ENCODE measurements around the gene PTPRK. TPM values are rescaled to one million over a fixed set of nuclear protein-coding genes. Genes with fewer than 3 reads are reported as not detected.

The PTPRK gene
- polyA plus RNA-seq, 1 donor (not counting 4 experiments of a cell fraction or from before 2014, with no cell fraction given): 52.7 TPM

DNA sequence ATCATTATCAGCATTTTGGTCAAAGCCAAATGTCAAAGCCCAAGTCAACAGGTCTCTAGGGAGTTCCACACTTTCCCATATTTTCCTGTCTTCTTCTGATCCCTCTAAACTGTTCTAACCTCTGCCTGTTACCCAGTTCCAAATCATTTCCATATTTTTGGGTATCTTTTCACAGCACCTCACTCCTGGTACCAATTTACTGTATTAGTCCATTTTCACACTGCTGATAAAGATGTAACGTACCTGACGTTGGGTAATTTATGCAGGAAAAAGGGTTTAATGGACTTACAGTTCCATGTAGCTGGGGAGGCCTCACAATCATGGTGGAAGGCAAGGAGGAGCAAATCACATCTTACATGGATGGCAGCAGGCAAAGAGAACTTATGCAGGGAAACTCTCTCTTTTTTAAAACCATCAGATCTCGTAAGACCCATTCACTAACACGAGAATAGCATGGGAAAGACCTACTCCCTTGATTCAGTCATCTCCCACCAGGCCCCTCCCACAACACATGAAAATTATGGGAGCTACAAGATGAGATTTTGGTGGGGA, 143.4 kb downstream of the PTPRK start:
- H4K20me1 ChIP-seq (ENCODE audit: control insufficient read depth, extremely low read depth, insufficient read depth, low read length): no peaks in the 10 kb centered on the region
- H3K4me1 ChIP-seq (ENCODE audit: control insufficient read depth, extremely low read depth, insufficient read depth, low read length): no peaks in the 10 kb centered on the region
- DNase-seq (ENCODE audit: low read depth, low spot score): no peak
- no peak overlapping the region for H2AFZ ChIP-seq (ENCODE audit: control insufficient read depth, low read length)
- TF ChIP-seq, protein P1, sequence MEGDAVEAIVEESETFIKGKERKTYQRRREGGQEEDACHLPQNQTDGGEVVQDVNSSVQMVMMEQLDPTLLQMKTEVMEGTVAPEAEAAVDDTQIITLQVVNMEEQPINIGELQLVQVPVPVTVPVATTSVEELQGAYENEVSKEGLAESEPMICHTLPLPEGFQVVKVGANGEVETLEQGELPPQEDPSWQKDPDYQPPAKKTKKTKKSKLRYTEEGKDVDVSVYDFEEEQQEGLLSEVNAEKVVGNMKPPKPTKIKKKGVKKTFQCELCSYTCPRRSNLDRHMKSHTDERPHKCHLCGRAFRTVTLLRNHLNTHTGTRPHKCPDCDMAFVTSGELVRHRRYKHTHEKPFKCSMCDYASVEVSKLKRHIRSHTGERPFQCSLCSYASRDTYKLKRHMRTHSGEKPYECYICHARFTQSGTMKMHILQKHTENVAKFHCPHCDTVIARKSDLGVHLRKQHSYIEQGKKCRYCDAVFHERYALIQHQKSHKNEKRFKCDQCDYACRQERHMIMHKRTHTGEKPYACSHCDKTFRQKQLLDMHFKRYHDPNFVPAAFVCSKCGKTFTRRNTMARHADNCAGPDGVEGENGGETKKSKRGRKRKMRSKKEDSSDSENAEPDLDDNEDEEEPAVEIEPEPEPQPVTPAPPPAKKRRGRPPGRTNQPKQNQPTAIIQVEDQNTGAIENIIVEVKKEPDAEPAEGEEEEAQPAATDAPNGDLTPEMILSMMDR (optimal IDR thresholded peaks at IDR 0.05 in 1 of 3, IDR thresholded peaks at IDR 0.05 in 1 of 3, conservative IDR thresholded peaks at IDR 0.05 in 1 of 3; ENCODE audit: extremely low read depth in 1 of 3, insufficient read depth in 2 of 3, low read length in 3 of 3): no peak
- no peak for TF ChIP-seq EZH2 (IDR thresholded peaks at IDR 0.05; ENCODE audit: low read length)
- H3K9me1 ChIP-seq (ENCODE audit: control insufficient read depth, extremely low read depth, insufficient read depth, low read length): no peaks in the 10 kb centered on the region
- FAIRE-seq: no peak
- no peak overlapping the region for H3K4me3 ChIP-seq (ENCODE audit: control insufficient read depth in 2 of 3, extremely low read depth in 1 of 3, insufficient read depth in 2 of 3, low read depth in 1 of 3, low read length in 3 of 3)
- H3K27ac ChIP-seq (ENCODE audit: control insufficient read depth, insufficient read depth, low read length): no peak overlapping the region
- no peak overlapping the region for H3K4me2 ChIP-seq (ENCODE audit: control insufficient read depth, extremely low read depth, insufficient read depth, low read depth, low read length)
- no peaks in the 10 kb centered on the region for H3K27me3 ChIP-seq (ENCODE audit: control insufficient read depth, extremely low read depth, insufficient read depth, low read length)
- H3K9ac ChIP-seq (ENCODE audit: control insufficient read depth, extremely low read depth, insufficient read depth, low read length): no peak overlapping the region
- peaks cover 54% of the 10 kb centered on the region for H3K79me2 ChIP-seq (ENCODE audit: control insufficient read depth, insufficient read depth, low read length)
- peaks cover 4% of the 10 kb centered on the region in 2 experiments for H3K36me3 ChIP-seq (ENCODE audit: control insufficient read depth in 2 of 2, extremely low read depth in 1 of 2, insufficient read depth in 2 of 2, low read length in 2 of 2)
- H3K9me3 ChIP-seq (ENCODE audit: control insufficient read depth, low read depth, low read length): peaks cover 4% of the 10 kb centered on the region
- dilution Hi-C loops (cut with MboI; ENCODE audit: extremely low pct_ligation_motif_present, low sequenced_read_pairs): no loop called here

DNA sequence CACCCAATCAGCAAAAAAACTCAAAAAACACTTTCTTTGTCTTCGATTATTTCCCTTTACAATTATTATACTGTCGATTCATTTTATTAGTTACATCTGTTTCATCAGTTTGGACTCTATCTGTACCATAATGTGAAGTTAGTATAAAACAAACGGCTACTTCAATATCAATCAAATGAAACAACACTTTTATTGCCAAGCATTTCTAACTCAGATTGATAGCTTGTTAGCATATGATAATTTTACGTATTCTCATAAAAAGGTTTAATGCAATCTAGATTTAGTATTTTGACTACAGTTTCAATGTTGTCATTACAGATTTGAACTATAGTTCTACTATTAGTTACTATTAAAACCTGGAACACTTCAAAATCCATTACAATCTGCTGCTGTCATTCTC, 149.3 kb downstream of the PTPRK start:
- DNase-seq (ENCODE audit: low read depth, low spot score): no peak
- Histone ChIP-seq H3K9ac (ENCODE audit: control insufficient read depth, extremely low read depth, insufficient read depth, low read length) (no peak overlapping the region), H4K20me1 (ENCODE audit: control insufficient read depth, extremely low read depth, insufficient read depth, low read length) (peaks cover 3% of the 10 kb centered on the region), H3K9me3 (ENCODE audit: control insufficient read depth, low read depth, low read length) (no peaks in the 10 kb centered on the region), H3K36me3 (ENCODE audit: control insufficient read depth in 2 of 2, extremely low read depth in 1 of 2, insufficient read depth in 2 of 2, low read length in 2 of 2) (peaks cover 1 to 3% of the 10 kb centered on the region in 2 experiments), H3K79me2 (ENCODE audit: control insufficient read depth, insufficient read depth, low read length) (peaks cover 79% of the 10 kb centered on the region), H3K4me1 (ENCODE audit: control insufficient read depth, extremely low read depth, insufficient read depth, low read length) (peaks cover 4% of the 10 kb centered on the region), H3K9me1 (ENCODE audit: control insufficient read depth, extremely low read depth, insufficient read depth, low read length) (no peaks in the 10 kb centered on the region), H3K27me3 (ENCODE audit: control insufficient read depth, extremely low read depth, insufficient read depth, low read length) (no peaks in the 10 kb centered on the region), H3K27ac (ENCODE audit: control insufficient read depth, insufficient read depth, low read length) (no peak overlapping the region), H3K4me3 (ENCODE audit: control insufficient read depth in 2 of 3, extremely low read depth in 1 of 3, insufficient read depth in 2 of 3, low read depth in 1 of 3, low read length in 3 of 3) (no peak overlapping the region), H2AFZ (ENCODE audit: control insufficient read depth, low read length) (no peak overlapping the region), H3K4me2 (ENCODE audit: control insufficient read depth, extremely low read depth, insufficient read depth, low read depth, low read length) (no peak overlapping the region)
- TF ChIP-seq EZH2 (IDR thresholded peaks at IDR 0.05; ENCODE audit: low read length): no peak
- TF ChIP-seq, protein P1 (optimal IDR thresholded peaks at IDR 0.05 in 1 of 3, IDR thresholded peaks at IDR 0.05 in 1 of 3, conservative IDR thresholded peaks at IDR 0.05 in 1 of 3; ENCODE audit: extremely low read depth in 1 of 3, insufficient read depth in 2 of 3, low read length in 3 of 3): no peak
- no peak for FAIRE-seq
- dilution Hi-C loops (cut with MboI; ENCODE audit: extremely low pct_ligation_motif_present, low sequenced_read_pairs): no loop called here

Data from keratinocyte (primary cell).